AG04449 (cell line): Measurements from ENCODE around the gene SMC6.

Experiments
- CTCF ChIA-PET: fragments of 350-600 bp; formaldehyde crosslinking; extraction: SDS; loops from one replicate; lab custom pipeline; 2021; ENCODE audit warnings: antibody characterized with exemption; lab: Yijun Ruan, JAX
- POLR2A ChIA-PET: fragments of 400-600, 350-600 bp; formaldehyde crosslinking; extraction: SDS; loops from one replicate; lab custom pipeline; 2020; ENCODE audit warnings: antibody characterized with exemption, inconsistent platforms; lab: Yijun Ruan, JAX
- DNase-seq: peaks from one replicate; pipeline ENCODE4 v3.0.0-alpha.2; 2010; ENCODE audit warnings: low read depth, low spot score
- H3K4me3 ChIP-seq: 2 replicates; pipeline ENCODE4 v1.5.1; 2011; ENCODE audit warnings: low read depth, mild to moderate bottlenecking, control low read depth, low read length
- TF ChIP-seq, protein P1 (sequence below): IDR thresholded peaks from one replicate; pipeline ENCODE4 v1.5.1; 2011; ENCODE audit warnings: mild to moderate bottlenecking, moderate library complexity, low read length, control low read depth, inconsistent platforms; ENCODE audit not compliant: insufficient read depth; ENCODE audit errors: missing control alignments

SMC6 gene

DNA sequence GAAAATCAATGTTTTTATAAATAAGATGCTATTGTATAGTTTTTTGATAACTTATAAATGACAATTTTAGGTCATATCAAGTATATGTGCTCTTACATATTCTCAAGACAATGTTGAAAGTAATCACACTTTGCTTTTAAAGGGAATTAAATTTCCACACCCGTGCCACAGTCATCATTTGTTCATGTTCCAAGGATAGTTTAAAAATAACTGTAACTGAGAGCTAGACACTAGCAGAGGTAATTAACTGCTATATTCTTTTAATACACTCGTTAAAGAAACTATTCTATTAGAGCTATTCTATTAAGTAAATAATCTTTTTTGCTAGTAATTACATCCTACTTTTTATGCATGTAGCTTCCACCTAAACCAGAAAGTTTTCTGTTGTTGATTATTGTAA is 18.3 kb upstream of the SMC6 start:
- no peak for DNase-seq
- H3K4me3 ChIP-seq, result no peak overlapping the region
- CTCF ChIA-PET, result interaction anchor here (1.5 kb wide), 1 partner anchor 52 kb away, joined by 5 read pairs; no protein-coding TSS in a partner anchor
- TF ChIP-seq, protein P1, sequence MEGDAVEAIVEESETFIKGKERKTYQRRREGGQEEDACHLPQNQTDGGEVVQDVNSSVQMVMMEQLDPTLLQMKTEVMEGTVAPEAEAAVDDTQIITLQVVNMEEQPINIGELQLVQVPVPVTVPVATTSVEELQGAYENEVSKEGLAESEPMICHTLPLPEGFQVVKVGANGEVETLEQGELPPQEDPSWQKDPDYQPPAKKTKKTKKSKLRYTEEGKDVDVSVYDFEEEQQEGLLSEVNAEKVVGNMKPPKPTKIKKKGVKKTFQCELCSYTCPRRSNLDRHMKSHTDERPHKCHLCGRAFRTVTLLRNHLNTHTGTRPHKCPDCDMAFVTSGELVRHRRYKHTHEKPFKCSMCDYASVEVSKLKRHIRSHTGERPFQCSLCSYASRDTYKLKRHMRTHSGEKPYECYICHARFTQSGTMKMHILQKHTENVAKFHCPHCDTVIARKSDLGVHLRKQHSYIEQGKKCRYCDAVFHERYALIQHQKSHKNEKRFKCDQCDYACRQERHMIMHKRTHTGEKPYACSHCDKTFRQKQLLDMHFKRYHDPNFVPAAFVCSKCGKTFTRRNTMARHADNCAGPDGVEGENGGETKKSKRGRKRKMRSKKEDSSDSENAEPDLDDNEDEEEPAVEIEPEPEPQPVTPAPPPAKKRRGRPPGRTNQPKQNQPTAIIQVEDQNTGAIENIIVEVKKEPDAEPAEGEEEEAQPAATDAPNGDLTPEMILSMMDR, result no peak
- POLR2A ChIA-PET, result interaction anchor here (0.6 kb wide), 1 partner anchor 380 kb away, joined by 3 read pairs; no protein-coding TSS in a partner anchor

DNA sequence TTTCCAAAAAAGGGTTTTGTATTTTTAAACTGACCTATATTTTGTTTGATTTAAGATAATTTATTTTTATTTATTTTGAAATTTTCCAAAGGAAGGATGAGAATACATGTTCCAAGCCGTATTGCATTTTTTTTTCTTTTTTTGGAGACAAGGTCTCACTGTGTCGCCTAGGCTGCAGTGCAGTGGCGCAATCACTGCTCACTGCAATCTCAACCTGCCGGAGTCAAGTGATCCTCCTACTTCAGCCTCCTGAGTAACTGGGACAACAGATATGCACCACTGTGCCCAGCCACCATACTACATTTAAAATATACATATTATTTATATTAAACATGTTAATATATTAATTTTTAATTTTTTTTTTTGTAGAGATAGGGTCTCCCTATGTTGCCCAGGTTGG is 15.3 kb upstream of the SMC6 start:
- CTCF ChIA-PET, result no interaction called here
- POLR2A ChIA-PET, result no interaction called here
- TF ChIP-seq, protein P1, result no peak

DNA sequence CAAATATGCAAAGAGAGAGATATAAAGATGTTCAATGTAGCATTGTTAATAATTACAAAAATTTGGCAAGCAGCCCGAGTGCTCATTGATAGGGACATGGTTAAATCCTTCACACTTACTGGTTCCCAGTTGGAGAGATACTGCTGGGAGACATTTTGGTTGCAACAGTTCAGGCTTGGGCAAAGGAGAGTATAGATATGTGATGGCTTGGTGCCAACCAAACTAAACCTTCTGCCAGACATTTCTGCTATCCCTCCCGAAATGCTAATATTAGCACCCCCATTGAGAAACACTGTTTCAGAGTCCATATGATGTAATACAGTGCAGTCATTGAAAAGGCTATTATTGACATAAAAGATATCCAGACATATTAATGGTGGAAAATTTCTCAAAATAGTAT is 11.8 kb upstream of the SMC6 start:
- CTCF ChIA-PET, result no interaction called here
- TF ChIP-seq, protein P1, result no peak

More for the DNA sequence above, 15.3 kb upstream of the SMC6 start:
- no peak overlapping the region for H3K4me3 ChIP-seq
- no peak for DNase-seq

DNA sequence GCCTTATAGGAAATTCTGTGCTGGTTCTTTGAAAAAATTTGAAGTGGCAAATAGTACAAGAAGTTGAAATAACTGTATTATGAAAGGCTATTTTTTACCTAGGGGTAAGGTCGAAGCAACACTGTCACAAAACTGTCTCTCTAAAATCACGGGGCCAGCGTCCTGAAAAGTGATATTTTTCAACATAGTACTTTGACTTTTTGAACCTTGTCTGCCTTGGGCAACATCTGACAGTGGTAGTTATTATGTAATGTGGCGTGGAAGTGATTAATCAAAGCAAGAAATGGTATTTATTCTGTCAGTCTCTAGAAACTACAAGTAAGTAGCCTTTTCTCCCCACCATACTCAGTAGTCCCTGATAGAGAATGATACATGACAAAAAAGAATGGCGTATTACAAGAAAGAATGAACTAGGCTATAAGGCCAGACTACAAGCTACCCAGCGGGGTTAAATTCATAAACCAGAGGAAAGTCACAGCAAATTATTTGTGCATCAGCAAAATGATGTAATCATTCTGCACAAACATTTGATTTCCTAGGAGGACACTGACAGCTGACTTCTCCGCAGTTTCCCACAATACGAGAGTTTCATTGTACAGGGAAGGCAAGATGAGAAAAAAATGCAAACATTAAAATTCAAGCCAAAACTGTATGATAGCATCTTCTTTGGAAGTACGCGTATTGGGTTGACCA is 10.2 kb upstream of the SMC6 start:
- TF ChIP-seq, protein P1, result no peak
- no peak for DNase-seq
- ChIA-PET CTCF (no interaction called here), POLR2A (no interaction called here)
- no peak overlapping the region for H3K4me3 ChIP-seq

More for the DNA sequence above, 11.8 kb upstream of the SMC6 start:
- POLR2A ChIA-PET, result no interaction called here
- H3K4me3 ChIP-seq, result no peak overlapping the region
- DNase-seq, result no peak

DNA sequence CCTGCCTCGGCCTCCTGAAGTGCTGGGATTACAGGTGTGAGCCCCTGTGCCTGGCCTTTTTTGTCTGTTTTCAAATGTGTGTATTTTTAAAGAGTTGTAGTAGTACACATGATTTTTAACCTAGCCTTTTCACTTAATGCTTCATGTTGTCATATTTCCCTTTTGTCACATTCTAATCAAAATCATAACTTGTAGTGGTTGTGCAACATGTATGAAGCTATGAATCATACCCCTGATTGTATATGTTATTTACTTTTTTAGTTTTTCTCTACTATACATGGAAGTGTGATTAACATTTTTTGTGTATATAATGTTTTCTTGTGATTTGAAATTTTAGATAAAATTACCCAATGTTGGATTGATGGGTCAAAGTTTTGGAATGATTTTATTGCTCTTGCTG is 8.8 kb upstream of the SMC6 start:
- H3K4me3 ChIP-seq, result no peak overlapping the region
- TF ChIP-seq, protein P1, result no peak
- no peak for DNase-seq
- ChIA-PET CTCF (no interaction called here), POLR2A (no interaction called here)

DNA sequence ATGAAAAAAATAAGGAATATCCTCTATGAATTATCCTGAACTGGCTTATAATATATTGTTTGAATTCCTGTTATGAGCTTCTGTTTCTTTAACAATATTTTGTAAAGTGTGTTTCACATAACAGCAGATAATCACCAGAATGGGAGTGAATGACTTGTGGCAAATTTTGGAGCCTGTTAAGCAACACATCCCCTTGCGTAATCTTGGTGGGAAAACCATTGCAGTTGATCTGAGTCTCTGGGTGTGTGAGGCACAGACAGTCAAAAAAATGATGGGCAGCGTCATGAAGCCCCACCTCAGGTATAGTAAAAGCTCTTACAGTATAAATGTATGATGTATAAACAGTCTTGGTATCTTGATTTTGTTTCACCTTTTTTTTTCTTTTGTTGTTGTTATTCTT is 6.2 kb upstream of the SMC6 start:
- H3K4me3 ChIP-seq, result no peak overlapping the region
- CTCF ChIA-PET, result interaction anchor here (1.1 to 1.4 kb wide), 2 partner anchors 69 to 619 kb away, joined by 3 read pairs; no protein-coding TSS in a partner anchor
- POLR2A ChIA-PET, result no interaction called here
- no peak for DNase-seq
- TF ChIP-seq, protein P1, result no peak
